HFFc6 (cell line): ENCODE results near the gene AHCY. TPM values are rescaled to one million over a fixed set of nuclear protein-coding genes. Genes with fewer than 3 reads are reported as not detected.
"Not testable (repeated sequence)": the region's sequence is repeated elsewhere in the genome, so short reads cannot be mapped to it uniquely, and the experiment has no call there.

ENCODE experiments used
- DNase-seq: peaks from one replicate; pipeline ENCODE4 v3.0.0-alpha.2; 2018
- H3K27ac Mint-ChIP-seq: 2 replicates; pipeline ENCODE4 v1.8.0; 2020; ENCODE audit warnings: mild to moderate bottlenecking, mixed read lengths
- H3K27me3 Mint-ChIP-seq: 2 replicates; pipeline ENCODE4 v1.8.0; 2021; ENCODE audit warnings: mild to moderate bottlenecking, moderate library complexity, mixed read lengths; ENCODE audit not compliant: insufficient read depth
- H3K36me3 Mint-ChIP-seq: 2 replicates; pipeline ENCODE4 v1.8.0; 2021; ENCODE audit warnings: low read depth, mixed read lengths
- H3K4me1 Mint-ChIP-seq: 2 replicates; pipeline ENCODE4 v1.8.0; 2020; ENCODE audit warnings: low read depth, mixed read lengths
- H3K4me3 Mint-ChIP-seq: 2 replicates; pipeline ENCODE4 v1.8.0; 2020; ENCODE audit warnings: mild to moderate bottlenecking, moderate library complexity, mixed read lengths
- H3K9me3 Mint-ChIP-seq: 2 replicates; pipeline ENCODE4 v1.8.0; 2020; ENCODE audit warnings: mild to moderate bottlenecking, mixed read lengths
- total RNA-seq, 6 experiments: library from RNA; stranded (reverse); fragmentation: NEBNext Ultra II Directional; extraction: Animal tissue kit (Norgen Biotek cat#: 25700); gene quantifications; 2 replicates in 1 of 6; 3 replicates in 5 of 6; pipeline ENCODE4 v1.2.3, GENCODE V29; 2021
- TF ChIP-seq, protein P1 (sequence below): fragments of 200-600 bp; sonication (generic); IDR thresholded peaks from 2 replicates; pipeline ENCODE4 v1.5.0; 2021; ENCODE audit warnings: antibody characterized with exemption, mild to moderate bottlenecking

Gene AHCY
- total RNA-seq, 6 experiments from 2014 or later = 104 to 150 (median 109) TPM

DNA sequence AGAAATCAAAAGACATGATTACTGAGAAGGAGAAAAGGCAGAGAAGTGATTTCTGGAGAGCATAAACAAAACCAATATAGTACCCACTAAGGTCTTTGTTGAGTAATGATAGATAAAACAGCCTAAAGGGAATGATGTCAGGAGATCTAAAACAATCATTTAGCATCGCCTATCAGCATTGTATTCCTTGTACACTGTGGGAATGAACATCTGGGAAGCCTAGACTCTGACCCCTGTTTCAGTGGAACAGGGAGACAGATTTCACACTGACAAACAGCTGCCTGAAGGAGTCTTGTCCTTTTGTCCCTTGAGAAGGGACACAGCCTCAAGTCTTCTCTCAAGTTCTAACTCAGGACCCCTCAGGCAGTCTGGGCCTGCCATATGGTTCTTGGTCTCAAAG is 60.3 kb downstream of the AHCY start:
- TF ChIP-seq, protein P1, sequence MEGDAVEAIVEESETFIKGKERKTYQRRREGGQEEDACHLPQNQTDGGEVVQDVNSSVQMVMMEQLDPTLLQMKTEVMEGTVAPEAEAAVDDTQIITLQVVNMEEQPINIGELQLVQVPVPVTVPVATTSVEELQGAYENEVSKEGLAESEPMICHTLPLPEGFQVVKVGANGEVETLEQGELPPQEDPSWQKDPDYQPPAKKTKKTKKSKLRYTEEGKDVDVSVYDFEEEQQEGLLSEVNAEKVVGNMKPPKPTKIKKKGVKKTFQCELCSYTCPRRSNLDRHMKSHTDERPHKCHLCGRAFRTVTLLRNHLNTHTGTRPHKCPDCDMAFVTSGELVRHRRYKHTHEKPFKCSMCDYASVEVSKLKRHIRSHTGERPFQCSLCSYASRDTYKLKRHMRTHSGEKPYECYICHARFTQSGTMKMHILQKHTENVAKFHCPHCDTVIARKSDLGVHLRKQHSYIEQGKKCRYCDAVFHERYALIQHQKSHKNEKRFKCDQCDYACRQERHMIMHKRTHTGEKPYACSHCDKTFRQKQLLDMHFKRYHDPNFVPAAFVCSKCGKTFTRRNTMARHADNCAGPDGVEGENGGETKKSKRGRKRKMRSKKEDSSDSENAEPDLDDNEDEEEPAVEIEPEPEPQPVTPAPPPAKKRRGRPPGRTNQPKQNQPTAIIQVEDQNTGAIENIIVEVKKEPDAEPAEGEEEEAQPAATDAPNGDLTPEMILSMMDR = no peak
- H3K9me3 Mint-ChIP-seq = peaks cover 7% of the 10 kb centered on the region
- no peak overlapping the region for H3K27ac Mint-ChIP-seq
- H3K36me3 Mint-ChIP-seq = peaks cover 12% of the 10 kb centered on the region; the same call in 1 of the 2 replicates
- H3K4me1 Mint-ChIP-seq = peaks cover 13% of the 10 kb centered on the region
- H3K27me3 Mint-ChIP-seq = peaks cover 23% of the 10 kb centered on the region
- H3K4me3 Mint-ChIP-seq = no peak overlapping the region
- no peak for DNase-seq

DNA sequence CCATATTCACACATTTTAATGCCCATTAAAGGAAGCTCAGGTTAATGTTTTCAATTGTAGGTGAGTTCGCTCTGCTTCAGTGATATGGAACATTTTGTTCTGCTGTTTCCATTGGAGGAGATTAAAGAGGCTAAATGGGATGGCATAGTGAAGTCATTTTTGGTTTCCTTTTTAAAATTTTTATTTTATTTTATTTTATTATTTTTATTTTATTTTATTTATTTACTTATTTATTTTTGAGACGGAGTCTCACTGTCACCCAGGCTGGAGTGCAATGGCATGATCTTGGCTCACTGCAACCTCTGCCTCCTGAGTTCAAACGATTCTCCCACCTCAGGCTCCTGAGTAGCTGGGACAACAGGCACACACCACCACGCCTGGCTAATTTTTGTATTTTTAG is 61.1 kb downstream of the AHCY start:
- H3K4me1 Mint-ChIP-seq, H3K27ac Mint-ChIP-seq, DNase-seq, H3K4me3 Mint-ChIP-seq: not testable (repeated sequence)
- H3K9me3 Mint-ChIP-seq = peaks cover 16% of the 10 kb centered on the region
- H3K36me3 Mint-ChIP-seq = peaks cover 20% of the 10 kb centered on the region
- H3K27me3 Mint-ChIP-seq = peaks cover 28% of the 10 kb centered on the region

DNA sequence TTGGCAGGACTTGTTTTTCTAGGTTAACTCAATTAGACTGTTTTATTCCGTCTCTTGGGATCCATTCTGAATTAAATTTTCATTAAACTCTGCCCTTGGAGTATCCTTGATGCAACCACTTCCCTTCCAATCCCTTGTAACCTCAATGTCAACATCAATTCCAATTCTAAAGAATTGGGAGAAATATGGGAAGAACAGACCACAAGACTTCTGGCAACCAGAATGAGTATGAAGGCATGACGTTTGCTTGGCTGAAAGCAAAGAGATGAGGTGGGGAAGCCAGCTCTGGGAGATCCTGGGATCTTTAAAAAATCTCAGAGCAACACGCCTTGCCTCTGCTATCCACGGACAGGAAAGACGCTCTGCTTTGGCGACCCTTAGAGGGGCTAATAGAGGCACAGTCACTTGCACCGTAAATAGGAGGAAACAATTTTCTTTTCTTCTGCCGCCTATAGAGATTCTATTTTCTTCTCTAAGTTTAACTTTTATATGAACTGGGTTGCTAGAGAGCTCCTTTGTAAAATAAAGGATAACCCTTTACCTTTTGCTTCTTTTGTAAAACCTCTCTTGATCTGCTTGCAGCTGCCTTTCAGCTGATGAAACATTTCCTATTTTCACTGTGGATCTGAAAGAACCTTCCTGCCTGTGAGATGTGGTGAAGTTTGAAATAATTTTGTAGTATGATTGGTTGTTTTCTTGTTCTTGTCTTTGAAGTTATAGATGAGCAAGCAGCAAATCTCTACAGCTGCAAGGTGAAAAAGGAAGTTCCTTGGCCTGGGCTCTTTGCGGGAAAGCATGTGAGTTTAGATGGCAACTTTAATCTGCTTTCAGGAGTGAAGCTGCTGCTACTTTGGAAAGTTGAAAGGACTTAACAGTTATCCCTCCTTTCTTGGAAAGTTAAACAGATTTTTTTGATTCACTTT is 62.2 kb downstream of the AHCY start, which contains the start of gene ASIP:
Gene ASIP, plus strand, starts transcription at position 731 of the 923 bp plus-strand sequence. CDS start 18,952 bp downstream, outside the sequence.
- peaks cover 18% of the 10 kb centered on the region for H3K9me3 Mint-ChIP-seq
- no peak within 1 kb of the TSS for H3K4me3 Mint-ChIP-seq
- peaks cover 20% of the 10 kb centered on the region for H3K36me3 Mint-ChIP-seq
- TF ChIP-seq, protein P1 = no peak
- no peak within 1 kb of the TSS for H3K27ac Mint-ChIP-seq
- no peak for DNase-seq
- peaks cover 28% of the 10 kb centered on the region for H3K27me3 Mint-ChIP-seq
- peaks cover 3% of the 10 kb centered on the region; the same call in 1 of the 2 replicates for H3K4me1 Mint-ChIP-seq

DNA sequence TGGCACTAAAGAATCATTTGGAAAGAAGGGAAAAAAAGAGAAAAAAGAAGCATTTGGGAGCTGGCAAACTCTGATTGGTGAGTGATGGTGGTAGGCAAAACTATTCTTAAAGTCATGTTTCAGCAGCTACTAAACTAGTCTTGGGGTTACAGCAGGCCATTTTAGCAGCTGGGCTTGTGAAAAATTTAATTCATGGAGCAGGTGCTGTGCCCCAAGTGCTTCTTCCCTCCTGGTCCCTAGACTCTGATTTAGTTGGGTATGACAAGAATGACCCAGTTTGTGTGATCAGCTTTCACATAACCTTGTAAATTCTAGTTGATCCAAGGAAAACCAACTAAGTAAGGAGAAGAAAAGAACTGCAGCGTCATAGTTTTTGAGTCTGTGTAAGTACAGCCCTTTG is 63.0 kb downstream of the AHCY start:
- TF ChIP-seq, protein P1 = no peak
- H3K4me1 Mint-ChIP-seq = no peaks in the 10 kb centered on the region
- H3K27ac Mint-ChIP-seq = no peak overlapping the region

DNA sequence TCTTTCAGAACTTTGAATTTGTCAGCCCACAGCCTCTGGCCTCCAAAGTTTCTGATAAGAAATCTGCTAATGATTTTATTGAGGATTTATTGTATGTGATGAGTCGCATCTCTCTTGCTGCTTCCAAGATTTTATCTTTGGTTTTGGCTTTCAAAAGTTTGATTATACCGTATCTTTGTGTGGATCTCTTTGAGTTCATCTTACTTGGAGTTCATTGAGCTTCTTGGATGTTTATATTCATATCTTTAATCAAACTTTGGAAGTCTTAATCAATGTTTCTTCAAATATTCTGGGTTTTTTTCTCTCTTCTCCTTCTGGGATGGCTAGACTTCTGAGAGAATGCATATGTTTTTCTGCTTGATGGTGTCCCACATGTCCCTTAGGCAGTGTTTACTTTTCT is 65.2 kb downstream of the AHCY start:
- Mint-ChIP-seq H3K27me3 (peaks cover 33% of the 10 kb centered on the region), H3K36me3 (peaks cover 20% of the 10 kb centered on the region)

More for the DNA sequence above, 63.0 kb downstream of the AHCY start:
- Mint-ChIP-seq H3K27me3 (peaks cover 31% of the 10 kb centered on the region), H3K4me3 (no peak overlapping the region), H3K9me3 (peaks cover 18% of the 10 kb centered on the region), H3K36me3 (peaks cover 20% of the 10 kb centered on the region)
- DNase-seq = no peak

More for the DNA sequence above, 65.2 kb downstream of the AHCY start:
- Mint-ChIP-seq H3K9me3 (peaks cover 18% of the 10 kb centered on the region), H3K4me1 (no peaks in the 10 kb centered on the region), H3K4me3 (no peak overlapping the region), H3K27ac (no peak overlapping the region)
- TF ChIP-seq, protein P1 = no peak
- no peak for DNase-seq
